ENCODE measurements around the gene KIF21A. TPM values are rescaled to one million over a fixed set of nuclear protein-coding genes. Genes with fewer than 3 reads are reported as not detected.

Gene KIF21A
- total RNA-seq, 6 experiments from 2014 or later: 18.4 to 32.9 (median 27.8) TPM

- H3K9me3 ChIP-seq: no peaks in the 10 kb centered on the region
- H3K27ac ChIP-seq: no peak overlapping the region
- peaks cover 0 to 6% (median 0%) of the 10 kb centered on the region in 4 donors for H3K4me1 ChIP-seq
- ATAC-seq: no peak
- intact Hi-C loops (cut with DNase I): no loop called here
- no peaks in the 10 kb centered on the region for H3K27me3 ChIP-seq
- TF ChIP-seq POLR2A (IDR thresholded peaks at IDR 0.05): no peak
- no peak for TF ChIP-seq CTCF (IDR thresholded peaks at IDR 0.05)
- no peaks in the 10 kb centered on the region for H3K36me3 ChIP-seq
- no peak for DNase-seq
- 97% methylated on average over 2 of the region's 2 CpGs for WGBS (ENCODE audit: insufficient coverage, low coverage, low lambda C conversion rate, missing lambda C conversion rate)
- no peak overlapping the region for H3K4me3 ChIP-seq
These were observed 23.4 kb downstream of the KIF21A start for GRCh38 chr12:39419471-39419870.

DNA sequence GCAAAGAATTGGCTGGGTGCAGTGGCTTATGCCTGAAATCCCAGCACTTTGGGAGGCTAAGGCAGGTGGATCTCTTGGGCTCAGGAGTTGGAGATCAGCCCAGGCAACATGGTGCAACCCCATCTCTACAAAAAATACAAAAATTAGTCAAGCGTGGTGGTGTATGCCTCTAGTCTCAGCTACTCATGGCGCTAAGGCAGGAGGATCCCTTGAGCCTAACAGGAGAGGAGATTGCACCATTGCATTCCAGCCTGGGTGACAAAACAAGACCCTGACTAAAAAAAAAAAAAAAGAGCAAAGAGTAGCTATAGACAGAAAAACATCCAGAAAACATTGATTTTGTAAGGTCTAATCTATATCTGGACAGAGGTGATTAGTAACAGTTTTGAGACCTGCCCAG lies 25.0 kb downstream of the KIF21A start:
- Histone ChIP-seq H3K36me3 (no peaks in the 10 kb centered on the region), H3K27me3 (no peaks in the 10 kb centered on the region), H3K4me1 (peaks cover 0 to 6% (median 0%) of the 10 kb centered on the region in 4 donors), H3K9me3 (no peaks in the 10 kb centered on the region), H3K4me3 (no peak overlapping the region), H3K27ac (no peak overlapping the region)
- no peak for DNase-seq
- peak in 3 of 4 donors; percentile 24 to 48 (median 38) for ATAC-seq
- TF ChIP-seq CTCF (IDR thresholded peaks at IDR 0.05): no peak
- TF ChIP-seq POLR2A (IDR thresholded peaks at IDR 0.05): no peak
- 60% methylated on average over 1 of the region's 2 CpGs for WGBS (ENCODE audit: insufficient coverage, low coverage, low lambda C conversion rate, missing lambda C conversion rate)
- intact Hi-C loops (cut with DNase I): no loop called here

DNA sequence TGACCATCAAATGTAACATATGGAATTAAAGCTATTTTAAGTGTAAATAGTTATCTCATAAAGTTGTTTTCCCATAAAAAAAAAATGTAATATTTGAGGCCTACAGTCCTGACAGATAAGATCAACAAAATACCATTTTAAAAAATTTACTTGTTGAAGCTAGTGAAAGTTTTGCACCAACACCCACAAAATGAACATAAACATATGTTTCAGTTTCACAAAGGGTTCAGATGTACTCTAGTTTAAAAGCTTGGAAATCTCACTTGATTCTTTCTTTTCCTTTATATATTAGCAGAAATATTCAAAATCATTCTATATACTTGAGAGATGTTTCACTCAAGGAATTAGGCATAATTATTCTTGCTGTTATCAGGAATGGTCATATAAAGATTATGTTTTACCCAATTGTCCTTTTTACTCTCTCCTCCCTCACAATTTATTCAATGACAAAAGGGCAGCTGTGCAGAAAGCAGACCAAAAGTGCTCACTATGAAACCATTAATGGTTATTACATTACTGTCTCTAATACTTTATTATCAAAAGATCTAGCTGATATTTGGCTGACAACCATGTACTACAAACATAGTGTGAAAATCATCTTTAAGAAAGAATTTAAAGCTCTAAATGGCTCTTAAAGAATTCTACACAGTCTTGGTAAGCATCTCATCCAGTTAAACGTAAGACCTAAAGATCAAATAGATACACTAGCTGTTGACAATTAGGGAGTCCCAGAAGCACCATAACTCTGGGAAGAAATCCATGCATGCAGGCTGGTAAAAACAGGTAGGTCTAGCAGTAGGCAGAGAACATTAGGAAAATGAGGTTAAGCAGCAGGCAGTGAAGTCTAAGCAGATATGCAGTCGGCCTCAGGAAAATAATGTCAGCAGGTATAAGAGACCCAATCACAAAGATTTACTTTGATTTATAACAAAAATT lies 28.8 kb downstream of the KIF21A start:
- WGBS (ENCODE audit: insufficient coverage, low coverage, low lambda C conversion rate, missing lambda C conversion rate): 85% methylated on average over 2 of the region's 2 CpGs
- H3K27ac ChIP-seq: no peak overlapping the region
- H3K9me3 ChIP-seq: no peaks in the 10 kb centered on the region
- H3K4me3 ChIP-seq: no peak overlapping the region
- no peak for ATAC-seq
- intact Hi-C loops (cut with DNase I): no loop called here
- H3K4me1 ChIP-seq: peaks cover 0 to 6% (median 0%) of the 10 kb centered on the region in 4 donors
- DNase-seq: no peak
- no peaks in the 10 kb centered on the region for H3K36me3 ChIP-seq
- no peak for TF ChIP-seq POLR2A (IDR thresholded peaks at IDR 0.05)
- TF ChIP-seq CTCF (IDR thresholded peaks at IDR 0.05): no peak
- no peaks in the 10 kb centered on the region for H3K27me3 ChIP-seq

- 73% methylated on average over 5 of the region's 6 CpGs for WGBS (ENCODE audit: insufficient coverage, low coverage, low lambda C conversion rate, missing lambda C conversion rate)
- H3K27me3 ChIP-seq: no peaks in the 10 kb centered on the region
- ATAC-seq (no peak), DNase-seq (no peak)
- no peaks in the 10 kb centered on the region for H3K36me3 ChIP-seq
- H3K27ac ChIP-seq: no peak overlapping the region
- intact Hi-C loops (cut with DNase I): no loop called here
- TF ChIP-seq CTCF (IDR thresholded peaks at IDR 0.05) (no peak), POLR2A (IDR thresholded peaks at IDR 0.05) (no peak)
- peaks cover 0 to under 1% (median 0%) of the 10 kb centered on the region in 4 donors for H3K4me1 ChIP-seq
- no peaks in the 10 kb centered on the region for H3K9me3 ChIP-seq
- no peak overlapping the region for H3K4me3 ChIP-seq
These were observed 30.7 kb downstream of the KIF21A start for GRCh38 chr12:39412210-39412609.
